HG03139 (cell line): ENCODE data around the gene GID8.
"Not testable (repeated sequence)": the region's sequence is repeated elsewhere in the genome, so short reads cannot be mapped to it uniquely, and the experiment has no call there.

Source experiments
- ATAC-seq: cut with Tn5 transposase; IDR thresholded peaks from one replicate; pipeline ENCODE4 v1.9.1; 2021; ENCODE audit not compliant: unreplicated experiment

Gene GID8

GRCh38 chr20:62921119-62921687, 16.7 kb upstream of the GID8 start:
- no peak for ATAC-seq

- no peak for ATAC-seq
Measured at GRCh38 chr20:62922451-62922921, 15.5 kb upstream of the GID8 start.

DNA sequence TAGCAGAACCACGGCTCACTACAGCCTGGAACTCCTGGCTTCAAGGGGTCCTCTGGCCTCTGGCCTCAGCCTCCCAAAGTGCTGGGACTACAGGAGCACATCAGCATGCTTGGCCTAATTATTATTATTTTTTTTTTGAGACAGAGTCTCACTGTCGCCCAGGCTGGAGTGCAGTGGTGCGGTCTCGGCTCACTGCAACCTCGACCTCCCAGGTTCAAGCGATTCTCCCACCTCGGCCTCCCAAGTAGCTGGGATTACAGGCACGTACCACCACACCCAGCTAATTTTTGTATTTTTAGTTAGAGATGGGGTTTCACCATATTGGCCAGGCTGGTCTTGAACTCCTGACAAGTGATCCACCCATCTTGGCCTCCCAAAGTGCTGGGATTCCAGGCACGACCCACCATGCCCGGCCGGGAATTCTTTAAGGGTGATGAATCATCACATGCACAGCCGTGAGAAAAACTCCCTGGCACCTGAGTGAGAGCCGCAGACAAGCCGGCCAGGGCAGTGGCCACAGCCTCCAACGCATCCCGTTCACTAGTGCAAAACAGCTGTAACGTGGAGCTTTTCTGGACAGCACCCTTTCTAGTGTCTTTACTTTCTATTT, 14.8 kb upstream of the GID8 start:
- ATAC-seq: not testable (repeated sequence)

GRCh38 chr20:62923669-62924441, 14.1 kb upstream of the GID8 start:
- no peak for ATAC-seq

- no peak for ATAC-seq
Measured at GRCh38 chr20:62924442-62925075, 13.4 kb upstream of the GID8 start.

DNA sequence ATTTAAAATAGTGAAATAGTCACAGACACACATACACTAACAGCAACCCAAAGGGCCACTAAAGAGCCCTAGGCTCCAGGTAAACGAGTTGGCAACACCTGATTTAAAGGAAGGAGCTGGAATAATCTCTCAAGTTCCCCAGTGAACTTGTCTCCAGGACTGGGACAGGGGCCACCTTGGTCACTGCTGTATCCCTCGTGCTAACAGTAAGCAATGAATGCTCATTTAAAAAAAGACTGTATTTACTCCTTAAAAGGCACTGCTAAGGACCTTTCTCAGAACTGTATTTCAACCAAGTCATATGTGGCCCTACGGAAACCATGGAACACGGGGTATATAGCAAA, 12.9 kb upstream of the GID8 start:
- ATAC-seq: no peak

- ATAC-seq: peak; percentile 18
Measured at GRCh38 chr20:62925420-62926228, 12.3 kb upstream of the GID8 start.

GRCh38 chr20:62926229-62927127, 11.5 kb upstream of the GID8 start, which contains the start of gene DIDO1:
DIDO1 (minus strand) TSS chr20:62926505.
- ATAC-seq: peak; percentile 64

DNA sequence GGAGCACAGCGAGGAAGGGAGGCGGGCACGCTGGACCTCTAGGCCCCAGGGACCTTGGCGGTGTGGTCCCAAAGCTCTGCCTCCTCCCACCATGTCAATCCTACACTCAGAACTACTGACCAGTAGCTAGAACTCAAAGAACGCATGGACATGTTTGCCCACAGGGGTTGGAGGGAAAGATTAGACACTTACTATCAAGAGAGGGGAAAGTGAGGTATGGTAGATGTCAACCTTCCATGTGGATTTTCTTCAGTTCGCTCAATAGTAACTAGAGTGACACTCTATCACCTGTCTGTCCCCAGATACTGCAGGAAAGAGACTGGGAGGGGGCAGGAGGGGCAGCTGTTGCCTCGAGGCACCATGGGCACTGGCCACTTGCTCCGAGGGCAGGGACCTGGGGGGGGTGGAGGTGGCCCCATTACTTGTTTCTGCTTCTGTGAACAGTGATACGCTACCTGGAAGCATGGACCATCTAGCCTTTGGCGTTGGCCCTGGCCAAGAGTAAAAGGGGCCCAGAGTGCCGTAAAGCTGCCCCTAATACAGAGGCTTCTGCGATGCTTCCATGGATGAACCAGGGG, 10.7 kb upstream of the GID8 start:
- ATAC-seq: no peak

- ATAC-seq: no peak
Measured at GRCh38 chr20:62928246-62928939, 9.6 kb upstream of the GID8 start.

- ATAC-seq: no peak
Measured at GRCh38 chr20:62929051-62929538, 8.9 kb upstream of the GID8 start.

DNA sequence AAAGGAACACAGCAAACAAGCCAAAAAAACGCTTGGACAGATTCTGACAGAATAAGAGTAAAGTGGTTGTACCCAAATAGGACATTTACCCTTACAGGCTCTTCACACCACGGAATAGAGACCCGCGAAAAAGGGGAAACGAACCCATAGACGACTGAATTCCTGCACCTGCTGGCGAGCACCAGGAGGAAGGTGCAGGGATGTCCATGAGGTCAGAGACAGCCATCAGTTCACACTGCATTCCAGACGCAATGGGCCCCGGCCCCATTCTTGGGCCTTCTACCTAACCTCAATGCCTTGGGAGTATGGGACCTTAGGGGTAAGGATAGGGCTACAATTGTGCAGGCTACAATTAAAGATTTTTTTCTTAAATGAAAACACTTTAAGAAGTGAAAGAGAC, 6.5 kb upstream of the GID8 start:
- no peak for ATAC-seq

DNA sequence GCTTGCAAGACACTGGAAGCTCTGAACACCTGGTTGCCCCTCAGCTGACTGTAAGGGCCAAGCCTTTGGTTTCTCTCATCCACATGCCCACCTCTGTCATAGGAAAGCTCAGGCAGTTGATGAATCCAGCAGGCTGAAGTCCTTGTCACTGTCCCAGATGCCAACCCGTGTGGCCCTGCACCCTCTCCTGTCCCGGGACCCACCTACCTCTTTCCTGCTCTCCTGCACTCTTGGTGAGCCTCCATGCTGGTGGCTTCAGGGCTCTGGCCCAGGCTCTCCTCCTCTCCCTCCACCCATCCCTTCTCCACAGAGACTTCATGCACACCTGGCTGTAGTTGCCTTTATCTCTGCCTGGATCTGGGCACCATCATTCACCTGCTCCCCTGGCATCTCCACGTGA, 4.0 kb upstream of the GID8 start:
- no peak for ATAC-seq

- no peak for ATAC-seq
Measured at GRCh38 chr20:62935204-62935967, 2.6 kb upstream of the GID8 start.

GRCh38 chr20:62935968-62936585, 1.9 kb upstream of the GID8 start:
- no peak for ATAC-seq

DNA sequence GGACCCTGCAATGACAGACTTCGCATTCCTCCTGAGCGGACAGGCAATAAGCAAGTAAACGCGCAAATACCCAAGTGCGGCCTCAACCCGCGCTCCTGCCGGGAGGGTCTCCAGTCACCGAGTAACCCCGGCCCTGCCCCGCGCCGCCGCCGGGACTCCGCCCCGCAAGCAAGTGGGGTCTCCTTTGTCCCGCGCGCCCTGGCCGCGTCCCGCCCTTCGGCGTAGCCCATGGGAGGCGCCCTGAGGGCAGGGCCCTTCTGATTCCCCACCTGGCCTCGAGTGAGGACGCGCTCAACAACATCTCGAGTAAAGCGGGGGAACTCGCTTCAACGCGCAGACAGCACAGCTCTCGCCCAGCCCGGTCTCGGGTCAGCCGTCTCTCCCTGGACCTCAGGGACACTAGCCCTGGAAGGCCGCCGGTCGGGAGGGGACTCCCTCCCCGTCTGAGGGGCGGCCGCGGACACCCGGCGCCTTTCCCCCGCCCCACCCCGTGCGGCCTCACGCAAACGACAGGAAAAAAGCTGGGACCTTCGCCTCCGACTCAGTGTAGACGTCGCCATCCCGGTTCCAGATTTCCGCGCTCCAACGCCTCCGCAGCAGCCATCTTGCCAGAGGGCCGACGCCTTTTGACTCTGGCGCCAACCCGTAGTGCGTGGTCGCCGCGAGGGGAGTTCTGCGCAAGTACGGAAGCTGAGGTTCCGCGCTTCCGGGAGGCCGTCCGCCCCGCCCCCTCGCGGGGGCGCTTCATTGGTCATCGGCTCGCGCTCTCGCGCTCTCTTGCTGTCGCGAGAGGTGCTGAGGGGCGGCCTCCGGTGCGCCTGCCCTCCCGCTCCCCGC, 461 bp upstream of the GID8 start:
- ATAC-seq: peak; percentile 77

GRCh38 chr20:62940875-62941274, 2.9 kb downstream of the GID8 start:
- ATAC-seq: no peak
